GM19193 (cell line): ENCODE measurements around the gene SEC22A.

Experiments
- POLR2A ChIP-seq: IDR thresholded peaks from 4 replicates; pipeline ENCODE4 v1.6.1; 2011; ENCODE audit not compliant: insufficient read depth, insufficient read length; ENCODE audit errors: extremely low read depth

Gene SEC22A, protein sequence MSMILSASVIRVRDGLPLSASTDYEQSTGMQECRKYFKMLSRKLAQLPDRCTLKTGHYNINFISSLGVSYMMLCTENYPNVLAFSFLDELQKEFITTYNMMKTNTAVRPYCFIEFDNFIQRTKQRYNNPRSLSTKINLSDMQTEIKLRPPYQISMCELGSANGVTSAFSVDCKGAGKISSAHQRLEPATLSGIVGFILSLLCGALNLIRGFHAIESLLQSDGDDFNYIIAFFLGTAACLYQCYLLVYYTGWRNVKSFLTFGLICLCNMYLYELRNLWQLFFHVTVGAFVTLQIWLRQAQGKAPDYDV

DNA sequence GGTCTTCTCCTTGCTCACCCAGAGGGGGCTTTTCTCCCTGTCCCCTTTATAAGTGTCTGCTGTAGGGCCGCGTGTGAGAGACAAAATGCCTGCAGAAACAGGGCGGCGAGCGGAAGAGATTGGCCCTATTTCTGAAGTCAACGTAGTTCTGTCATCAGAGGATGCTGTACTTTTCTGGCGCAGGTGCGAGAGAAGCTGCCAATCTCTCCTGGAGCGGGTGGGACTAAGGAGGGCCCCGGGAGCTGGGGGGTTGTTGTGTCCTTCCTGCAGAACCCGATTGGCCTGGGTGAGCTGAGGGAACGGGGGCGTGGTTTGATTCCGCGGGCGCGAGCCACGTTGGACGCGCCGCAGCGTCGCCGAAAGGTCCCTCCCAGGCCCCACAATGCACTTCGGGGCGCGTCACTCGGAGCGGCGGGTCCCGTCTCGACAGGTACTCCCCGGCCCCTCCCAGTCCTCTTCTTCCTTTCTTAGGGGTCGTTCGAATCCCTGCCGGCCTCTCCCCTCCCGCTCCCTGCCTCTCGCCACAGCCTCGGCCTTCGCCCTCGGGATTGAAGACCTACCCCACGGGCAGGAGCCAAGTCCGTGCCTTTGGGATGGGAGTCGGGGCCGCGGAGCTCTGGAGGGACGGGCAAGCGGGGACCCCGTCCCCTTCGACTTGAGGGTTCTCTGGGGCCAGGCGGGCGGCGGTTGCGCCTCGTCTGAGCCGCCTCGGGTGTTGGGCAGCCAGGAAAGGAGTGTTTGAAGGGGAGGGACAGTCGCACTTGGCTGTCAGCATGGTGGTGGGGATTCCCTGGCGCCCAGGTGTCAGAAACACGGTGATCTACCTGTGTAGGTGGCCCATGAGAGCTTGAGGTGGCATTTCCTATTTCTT, at the start of gene SEC22A:
Gene SEC22A (plus strand): TSS at position 387 of the 871 bp plus-strand sequence. CDS start 7,275 bp downstream, outside the sequence.
- TF ChIP-seq POLR2A, result peak; percentile 76

DNA sequence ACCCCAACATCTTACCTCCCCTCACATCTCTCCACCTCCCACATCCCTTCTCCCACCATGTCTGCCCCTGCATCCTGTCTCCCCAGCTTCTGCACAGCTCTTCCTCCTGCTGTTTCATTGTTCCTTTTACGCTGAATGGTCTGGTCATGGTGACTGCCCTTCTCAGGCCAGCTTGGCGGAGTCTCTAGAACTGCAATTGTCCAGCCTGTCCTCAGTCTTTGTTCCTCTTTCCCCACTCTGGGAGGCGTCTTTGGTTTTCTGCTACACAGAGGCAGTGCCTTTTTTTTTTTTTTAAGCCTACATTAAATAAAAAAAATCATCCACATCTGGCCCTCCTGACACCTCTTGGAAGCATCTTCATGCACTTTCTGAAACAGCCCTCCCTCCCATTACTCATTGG, 49.1 kb upstream of the SEC22A start:
- no peak for TF ChIP-seq POLR2A

DNA sequence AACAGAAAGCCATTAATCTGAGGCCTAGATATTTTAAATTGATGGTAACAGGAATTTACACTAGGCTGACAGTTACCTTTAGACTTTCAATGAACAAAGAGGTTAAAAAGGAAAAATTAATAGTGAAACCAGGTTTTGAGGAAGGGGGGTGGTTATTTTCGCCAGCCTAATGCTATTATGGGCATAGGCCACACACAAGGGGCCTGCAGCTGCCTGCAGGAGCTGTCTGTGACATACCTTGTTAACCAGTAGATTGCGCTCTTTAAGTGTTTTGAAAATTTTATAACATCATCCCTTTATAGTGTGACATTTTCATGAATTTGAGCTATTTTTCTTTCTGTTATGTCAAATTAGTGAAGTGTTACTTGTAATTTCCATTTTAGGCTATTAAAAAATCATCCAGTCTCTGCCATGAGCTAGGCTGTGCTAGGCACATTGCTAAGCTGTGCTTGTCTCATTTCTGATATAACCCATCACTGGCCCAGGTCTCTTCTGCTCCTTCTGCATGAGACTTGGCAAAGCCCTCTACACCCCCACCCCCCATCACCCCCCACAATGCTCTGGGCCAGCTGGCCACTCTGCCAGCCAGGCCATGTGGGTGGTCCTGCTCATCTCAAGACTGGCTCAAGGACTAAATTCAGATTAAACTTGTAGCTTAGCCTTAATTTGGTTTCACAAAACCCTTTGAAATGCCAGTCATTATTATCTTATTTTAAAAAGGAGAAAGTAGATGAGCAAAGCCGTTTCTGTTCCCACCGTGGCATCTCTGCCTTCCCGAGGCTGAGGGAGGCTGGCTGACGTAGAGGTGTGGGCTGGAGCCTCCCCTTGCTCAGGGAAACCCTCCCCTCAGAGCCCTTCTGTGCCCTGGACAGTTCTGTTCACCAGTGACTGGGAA, 48.4 kb upstream of the SEC22A start:
- TF ChIP-seq POLR2A, result no peak

DNA sequence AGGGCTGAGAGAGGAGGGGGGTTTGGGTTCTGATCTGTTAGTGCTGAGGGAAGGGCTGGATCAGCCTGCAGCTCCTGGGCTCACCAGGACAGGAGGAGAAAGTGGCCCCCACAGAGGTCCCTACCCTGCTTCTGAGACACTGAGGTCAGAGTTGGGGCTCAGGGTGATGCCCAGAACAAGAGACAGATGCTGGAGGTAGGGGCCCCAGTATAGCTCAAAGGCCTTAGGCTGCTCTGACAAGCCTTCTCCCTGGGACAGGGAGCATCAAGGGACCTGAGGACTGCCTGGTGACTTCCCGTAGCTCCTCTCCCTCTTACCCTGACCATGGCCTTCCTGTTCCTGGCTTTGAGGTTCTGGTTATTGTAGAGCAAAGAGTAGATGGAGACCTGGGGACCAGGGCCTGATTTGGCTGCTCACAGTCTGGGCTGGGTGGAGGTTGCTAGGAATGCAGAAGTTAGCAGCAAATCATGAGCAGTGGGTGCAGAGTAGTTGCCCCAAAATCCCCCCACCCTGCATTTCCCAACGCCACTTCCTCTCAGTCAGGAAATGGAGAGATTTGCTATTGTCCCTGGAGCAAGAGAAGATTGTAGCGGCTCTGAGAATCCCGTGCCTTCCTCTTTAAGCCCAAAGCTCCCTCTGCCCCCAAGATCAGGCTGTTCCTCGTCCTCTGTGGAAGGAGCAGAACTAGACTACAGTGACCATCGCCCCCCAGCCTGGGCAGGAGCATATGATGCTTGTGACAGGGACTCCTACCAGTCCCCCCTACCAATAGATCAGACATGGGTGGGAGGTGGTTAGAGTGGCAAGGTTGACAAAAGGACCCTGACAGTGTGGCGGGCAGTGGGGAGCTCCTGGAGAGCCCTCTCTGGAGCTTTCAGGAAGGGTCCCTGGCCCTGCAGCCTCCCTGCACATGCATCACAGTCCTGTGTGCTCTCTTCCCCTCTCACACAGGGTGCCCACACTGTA, 47.4 kb upstream of the SEC22A start:
- no peak for TF ChIP-seq POLR2A

DNA sequence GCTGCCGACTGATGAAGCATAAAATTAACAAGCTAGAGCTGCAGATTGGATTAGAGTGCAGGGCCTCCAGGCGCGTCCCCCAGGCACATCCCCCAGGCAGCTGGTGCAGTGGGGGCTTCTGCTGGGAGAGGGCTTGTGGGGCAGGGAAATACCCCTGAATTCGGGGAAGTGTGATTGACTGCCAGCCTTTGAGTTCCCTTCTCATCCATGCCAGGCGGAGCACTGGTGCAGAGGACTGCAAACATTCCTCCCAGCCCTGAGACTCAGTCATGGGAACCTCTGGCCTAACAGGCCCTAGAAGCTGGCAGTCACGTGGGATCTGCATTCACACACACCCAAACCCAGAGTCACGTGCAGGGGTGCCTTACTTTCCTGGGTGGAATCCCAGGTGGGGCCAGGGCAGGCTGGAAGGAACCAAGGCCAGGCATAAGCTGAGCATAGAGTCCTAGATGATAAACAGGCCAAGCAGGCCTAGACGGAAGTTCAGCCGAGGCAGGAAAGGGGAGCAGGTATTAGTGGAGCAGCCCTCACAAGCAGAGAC, 46.2 kb upstream of the SEC22A start:
- no peak for TF ChIP-seq POLR2A

DNA sequence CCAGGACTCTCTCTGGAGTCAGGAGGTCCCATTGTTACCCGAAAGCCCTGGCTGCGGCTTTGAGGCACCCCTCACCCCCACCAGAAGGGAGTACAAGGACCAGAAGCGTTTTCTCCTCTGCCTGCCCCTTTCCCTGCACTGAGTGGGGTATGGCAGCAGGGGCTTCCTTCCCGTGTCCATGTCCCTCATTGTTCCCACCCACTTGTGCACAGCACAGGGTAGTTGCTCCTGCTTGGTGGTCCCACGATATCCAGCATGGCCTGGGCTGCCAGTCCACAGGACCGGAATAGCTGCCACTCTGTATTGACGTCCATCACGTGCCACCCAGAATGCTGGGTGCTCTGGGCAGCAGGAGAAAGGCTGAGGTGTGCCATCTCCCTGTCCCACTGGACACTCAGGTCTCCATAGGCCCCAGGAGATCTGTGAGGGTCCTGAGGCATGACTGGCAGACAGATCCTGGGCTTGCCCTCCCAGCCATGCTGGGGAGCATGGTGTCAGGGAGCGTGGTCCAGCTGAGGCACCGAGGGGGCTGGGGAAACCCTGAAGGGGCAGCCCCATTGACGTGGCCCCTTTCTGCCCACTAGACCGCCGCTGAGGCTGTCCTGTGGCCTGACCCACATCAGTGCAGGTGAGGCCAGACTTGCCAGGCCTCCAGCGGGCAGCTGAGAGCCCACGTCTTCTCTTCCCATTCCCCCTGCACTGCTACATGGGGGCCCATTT, 45.3 kb upstream of the SEC22A start:
- no peak for TF ChIP-seq POLR2A

DNA sequence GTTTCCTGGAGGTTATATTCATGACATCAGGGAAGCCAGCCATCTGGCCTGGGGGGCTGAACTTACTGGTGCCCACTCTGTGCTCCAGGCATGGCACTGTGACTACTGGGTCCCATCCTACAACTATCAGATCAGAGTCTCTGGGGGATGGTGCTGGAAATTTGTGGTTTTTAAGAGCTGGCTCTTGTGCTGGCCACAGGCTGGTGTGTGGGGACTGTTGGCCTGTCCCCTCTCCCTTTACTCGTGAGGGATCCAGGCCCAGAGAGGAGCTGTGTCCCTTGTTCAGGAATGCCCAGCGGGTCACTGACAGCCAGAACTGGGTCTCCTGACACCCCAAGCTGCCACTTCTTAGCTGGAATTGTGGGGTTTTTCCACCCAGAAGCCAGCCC, 44.5 kb upstream of the SEC22A start:
- TF ChIP-seq POLR2A, result no peak

DNA sequence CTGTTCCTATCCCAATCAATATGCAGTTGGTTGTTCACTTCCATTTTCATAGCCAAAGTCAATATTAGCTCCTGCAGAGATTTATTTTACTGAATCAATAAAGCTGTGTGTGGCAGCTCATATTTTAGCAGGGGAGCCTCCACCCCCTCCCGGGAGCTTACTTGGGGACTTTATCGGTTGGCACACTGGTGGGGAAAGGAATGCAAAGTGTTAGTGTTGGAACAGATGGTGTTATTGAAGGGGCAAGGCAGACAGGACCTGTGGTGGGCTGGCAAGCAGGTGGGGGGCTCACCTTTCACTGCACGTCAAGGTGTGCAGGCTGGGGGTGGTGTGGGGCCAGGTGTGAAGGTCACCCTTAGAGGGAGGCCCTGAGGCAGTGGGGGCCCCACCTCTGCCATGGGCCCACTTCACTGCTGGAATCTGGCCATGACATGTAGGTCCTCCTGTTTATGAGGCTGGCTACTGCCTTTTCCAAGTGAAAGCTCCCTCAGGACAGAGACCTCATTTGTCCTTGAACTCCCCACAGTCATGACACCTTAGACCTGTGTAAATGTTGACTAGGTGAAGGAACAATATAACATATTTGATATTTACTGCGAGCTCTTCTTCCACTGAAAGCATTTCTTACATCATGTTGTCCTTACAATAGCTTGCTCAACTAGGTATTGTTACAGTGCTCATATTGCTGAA, 44.0 kb upstream of the SEC22A start:
- no peak for TF ChIP-seq POLR2A

DNA sequence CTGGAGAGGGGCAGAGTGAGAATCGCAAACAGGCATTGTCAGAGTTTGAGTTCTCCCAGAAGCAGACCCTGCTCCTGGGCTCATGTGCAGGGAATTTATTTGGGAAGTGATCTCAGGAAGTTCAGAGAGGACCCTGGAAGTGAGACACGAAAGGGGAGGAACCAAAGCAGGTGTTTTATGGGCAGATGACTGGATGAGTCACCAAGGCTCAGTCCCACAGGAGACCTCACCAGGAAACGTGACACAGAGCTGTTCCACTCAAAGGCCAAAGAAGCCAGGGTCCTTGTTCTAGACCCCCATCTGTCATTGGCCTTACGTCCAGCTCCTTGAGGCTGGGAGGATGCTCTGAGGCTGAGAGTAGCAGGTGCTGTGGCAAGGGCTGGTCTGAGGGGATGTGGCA, 43.4 kb upstream of the SEC22A start:
- no peak for TF ChIP-seq POLR2A

DNA sequence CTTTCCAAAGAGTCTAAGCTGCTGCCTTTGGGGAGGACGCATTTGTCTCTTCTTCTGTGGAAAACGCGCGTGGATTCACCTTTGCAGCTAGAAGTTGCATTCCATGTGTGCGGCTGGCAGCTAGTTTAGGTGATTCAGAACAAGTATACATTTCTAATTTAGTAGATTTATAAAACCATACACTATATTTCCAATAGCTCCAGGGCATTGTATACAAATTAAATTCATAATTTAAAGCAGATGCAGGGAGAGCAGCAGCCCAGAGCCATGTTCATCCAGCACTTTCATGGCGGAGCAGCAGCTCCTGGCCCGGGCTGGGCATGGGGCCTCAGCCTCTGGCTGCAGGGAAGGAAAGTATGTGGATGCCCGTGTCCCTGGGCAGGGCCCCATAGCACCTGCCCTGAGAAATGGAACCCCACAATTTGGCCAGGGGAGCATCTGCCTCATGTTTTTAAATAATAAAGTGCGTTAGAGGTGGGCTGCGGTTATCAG, 42.8 kb upstream of the SEC22A start:
- TF ChIP-seq POLR2A, result no peak

DNA sequence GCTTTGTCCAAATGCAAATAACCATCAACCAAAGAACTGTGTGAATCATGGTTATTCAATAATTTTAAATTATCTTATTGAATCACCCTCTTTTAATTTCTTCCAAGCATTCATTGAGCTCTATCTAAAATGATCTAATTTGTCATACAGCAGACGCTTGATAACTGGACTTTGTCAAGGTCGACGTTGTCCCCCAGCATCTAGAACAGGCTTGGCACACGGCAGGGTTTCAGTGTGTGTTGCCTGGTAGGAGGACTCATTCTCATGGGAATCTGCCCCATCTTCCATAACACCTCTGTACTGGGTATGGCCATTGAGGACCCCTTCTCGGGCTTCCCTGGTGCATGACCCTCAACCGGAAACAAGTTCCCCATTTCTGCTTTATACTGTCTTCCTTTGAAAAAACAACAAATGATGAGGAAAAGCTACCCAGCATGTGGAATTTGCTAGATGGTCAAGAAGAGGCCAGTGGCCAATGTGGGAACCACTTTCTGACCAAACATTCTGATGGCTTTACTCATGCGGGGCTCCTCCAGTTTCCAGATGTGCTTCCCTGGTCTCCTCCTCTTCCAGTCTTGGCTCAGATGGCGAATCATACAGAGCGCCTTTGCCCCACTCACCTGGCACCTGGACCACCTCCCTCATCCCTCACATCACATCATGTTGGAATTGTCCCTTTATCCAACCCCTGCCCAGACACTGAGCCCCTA, 41.7 kb upstream of the SEC22A start:
- TF ChIP-seq POLR2A, result no peak

DNA sequence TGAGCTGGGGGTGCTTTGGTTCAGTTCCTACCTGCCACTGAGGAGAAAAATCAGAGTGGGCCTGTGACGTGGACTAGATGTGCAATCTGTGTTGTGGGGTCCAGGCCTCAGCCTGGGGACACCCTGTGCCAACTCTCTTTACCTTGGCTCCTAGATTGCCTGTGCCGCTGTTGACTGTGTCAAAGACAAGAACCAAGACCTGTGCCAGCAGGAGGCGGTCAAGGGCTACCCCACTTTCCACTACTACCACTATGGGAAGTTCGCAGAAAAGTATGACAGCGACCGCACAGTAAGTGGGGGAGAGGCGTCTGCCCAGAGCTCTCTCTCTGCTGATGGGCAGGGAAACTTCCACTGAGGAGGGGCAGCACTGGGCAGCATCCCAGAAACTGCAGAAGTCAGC, 40.6 kb upstream of the SEC22A start:
- TF ChIP-seq POLR2A, result no peak
